GM21576 (cell line): ENCODE data around the gene NDUFA13.

ENCODE experiments used
- ATAC-seq: cut with Tn5 transposase; IDR thresholded peaks from one replicate; pipeline ENCODE4 v1.9.1; 2021; ENCODE audit warnings: mild to moderate bottlenecking, moderate library complexity; ENCODE audit not compliant: unreplicated experiment

The NDUFA13 gene

GRCh38 chr19:19506592-19506991, 9.4 kb upstream of the NDUFA13 start:
- no peak for ATAC-seq

GRCh38 chr19:19507354-19507753, 8.7 kb upstream of the NDUFA13 start:
- no peak for ATAC-seq

- no peak for ATAC-seq
Observed at GRCh38 chr19:19508217-19508616, 7.8 kb upstream of the NDUFA13 start.

- ATAC-seq, result no peak
Observed at GRCh38 chr19:19510432-19510831, 5.6 kb upstream of the NDUFA13 start.

- no peak for ATAC-seq
Observed at GRCh38 chr19:19513682-19514081, 2.3 kb upstream of the NDUFA13 start.

- no peak for ATAC-seq
Observed at GRCh38 chr19:19514215-19514657, 1.8 kb upstream of the NDUFA13 start.

- no peak for ATAC-seq
Observed at GRCh38 chr19:19514881-19515641, 964 bp upstream of the NDUFA13 start, which contains the start of gene TSSK6. TSSK6 (minus strand) TSS chr19:19515548; CDS start chr19:19515427, 121 bp downstream.

GRCh38 chr19:19517235-19517619, 1.2 kb downstream of the NDUFA13 start:
- ATAC-seq, result no peak

GRCh38 chr19:19520989-19521388, 5.0 kb downstream of the NDUFA13 start:
- no peak for ATAC-seq

- no peak for ATAC-seq
Observed at GRCh38 chr19:19523177-19523576, 7.2 kb downstream of the NDUFA13 start.

- no peak for ATAC-seq
Observed at GRCh38 chr19:19524053-19524452, 8.0 kb downstream of the NDUFA13 start.

GRCh38 chr19:19525611-19526380, 9.8 kb downstream of the NDUFA13 start:
- ATAC-seq, result no peak

GRCh38 chr19:19526581-19527370, 10.8 kb downstream of the NDUFA13 start:
- no peak for ATAC-seq

GRCh38 chr19:19527371-19527656, 11.3 kb downstream of the NDUFA13 start:
- no peak for ATAC-seq

GRCh38 chr19:19527674-19528625, 11.9 kb downstream of the NDUFA13 start:
- ATAC-seq, result no peak

- ATAC-seq, result no peak
Observed at GRCh38 chr19:19528721-19529490, 12.9 kb downstream of the NDUFA13 start, which contains the start of gene YJEFN3. YJEFN3 (plus strand) TSS chr19:19528911; CDS start chr19:19528933, 22 bp downstream.

GRCh38 chr19:19529783-19530422, 13.9 kb downstream of the NDUFA13 start:
- ATAC-seq, result no peak

GRCh38 chr19:19530423-19530804, 14.4 kb downstream of the NDUFA13 start:
- ATAC-seq, result no peak

GRCh38 chr19:19530889-19531288, 14.9 kb downstream of the NDUFA13 start:
- no peak for ATAC-seq
